PC-9 (cell line): ENCODE measurements around the gene ERGIC2.

Experiments
- CTCF ChIP-seq: fragments of 200-600 bp; sonication (generic); conservative IDR thresholded peaks from 2 replicates; pipeline ENCODE4 v1.6.1; 2017; ENCODE audit warnings: mixed run types, antibody characterized with exemption, mild to moderate bottlenecking, moderate library complexity
- EZH2 ChIP-seq: fragments of 200-600 bp; sonication (generic); IDR thresholded peaks from 2 replicates; pipeline ENCODE4 v1.8.0; 2017; ENCODE audit warnings: antibody characterized with exemption, low read depth

DNA sequence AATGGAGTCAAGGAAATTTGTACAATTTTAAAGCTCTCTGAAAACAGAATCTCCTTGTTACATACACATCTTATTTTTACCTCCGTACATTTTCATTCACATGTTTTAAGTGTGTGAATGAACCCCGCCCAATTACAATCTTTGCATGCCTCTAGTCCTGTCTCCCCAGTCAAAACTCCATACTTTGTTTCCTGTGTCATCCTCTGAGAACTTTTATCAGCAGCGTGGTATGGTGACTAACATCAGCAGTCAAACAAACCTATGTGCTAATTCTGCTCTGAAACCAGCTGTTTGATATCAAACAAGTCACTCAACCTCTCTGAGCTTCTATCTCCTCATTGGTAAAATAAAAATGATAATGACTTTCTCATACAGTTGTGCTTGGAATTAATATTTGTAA, 15.8 kb upstream of the ERGIC2 start:
- TF ChIP-seq CTCF (no peak), EZH2 (no peak)
